Posterior cingulate gyrus (tissue), 11 donors: ENCODE measurements around the gene NSUN2.
"Not testable (repeated sequence)": the region's sequence is repeated elsewhere in the genome, so short reads cannot be mapped to it uniquely, and the experiment has no call there.

Experiments used
- DNase-seq, 10 donors: peaks; one replicate each; pipeline versions ENCODE4 v3.0.0 to v3.0.0-alpha.2; 2020 to 2021; ENCODE audit warnings: mixed read lengths in 3 of 10
- intact Hi-C: fragments of 100-400 bp; cut with DNase I; formaldehyde crosslinking; loops from one replicate; pipeline ENCODE4 v1.15.1; 2023

NSUN2 gene

DNA sequence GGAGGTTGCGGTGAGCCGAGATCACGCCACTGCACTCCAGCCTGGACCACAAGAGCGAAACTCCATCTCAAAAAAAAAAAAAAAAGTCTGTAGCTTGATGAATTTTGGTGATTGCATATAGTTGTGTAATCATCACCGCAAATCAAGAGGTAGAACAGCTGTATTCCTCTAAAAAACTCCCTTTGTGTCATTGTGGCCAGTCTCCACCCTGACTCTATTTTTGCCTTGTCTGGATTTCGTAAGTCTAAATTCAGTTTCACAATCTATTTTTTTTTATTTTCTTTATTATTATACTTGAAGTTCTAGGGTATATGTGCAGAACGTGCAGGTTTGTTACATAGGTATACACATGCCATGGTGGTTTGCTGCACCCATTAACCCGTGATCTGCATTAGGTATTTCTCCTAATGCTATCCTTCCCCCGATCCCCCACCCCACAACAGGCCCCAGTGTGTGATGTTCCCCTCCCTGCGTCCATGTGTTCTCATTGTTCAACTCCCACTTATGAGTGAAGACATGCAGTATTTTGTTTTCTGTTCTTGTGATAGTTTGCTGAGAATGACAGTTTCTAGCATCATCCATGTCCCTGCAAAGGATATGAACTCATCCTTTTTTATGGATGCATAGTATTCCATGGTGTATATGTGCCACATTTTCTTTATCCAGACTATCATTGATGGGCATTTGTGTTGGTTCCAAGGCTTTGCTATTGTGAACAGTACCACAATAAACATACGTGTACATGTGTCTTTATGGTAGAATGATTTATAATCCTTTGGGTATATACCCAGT, 12.9 kb upstream of the NSUN2 start:
- intact Hi-C loops, DNase-seq: not testable (repeated sequence)

DNA sequence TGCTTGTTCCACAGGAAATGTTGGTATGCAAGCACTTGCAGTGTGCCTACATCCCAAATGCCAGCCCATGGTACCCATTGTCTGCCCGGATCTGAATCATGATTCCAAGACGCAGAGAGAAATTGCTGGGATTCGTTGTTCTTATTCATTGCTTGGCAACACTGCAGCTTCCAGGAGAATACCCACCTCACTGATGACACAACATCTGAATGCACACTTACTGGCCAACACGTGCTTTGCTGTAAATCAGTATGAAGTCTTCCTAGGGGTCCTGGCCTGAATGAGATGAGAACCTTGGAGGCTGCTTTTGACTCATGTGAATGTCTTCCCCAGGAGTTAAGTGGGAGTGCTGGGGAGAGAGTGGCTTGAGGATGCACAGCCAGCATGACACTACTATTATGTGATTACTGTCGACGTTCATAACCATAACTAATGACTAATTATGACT, 12.0 kb upstream of the NSUN2 start:
- DNase-seq = no peak
- intact Hi-C loops = no loop called here

DNA sequence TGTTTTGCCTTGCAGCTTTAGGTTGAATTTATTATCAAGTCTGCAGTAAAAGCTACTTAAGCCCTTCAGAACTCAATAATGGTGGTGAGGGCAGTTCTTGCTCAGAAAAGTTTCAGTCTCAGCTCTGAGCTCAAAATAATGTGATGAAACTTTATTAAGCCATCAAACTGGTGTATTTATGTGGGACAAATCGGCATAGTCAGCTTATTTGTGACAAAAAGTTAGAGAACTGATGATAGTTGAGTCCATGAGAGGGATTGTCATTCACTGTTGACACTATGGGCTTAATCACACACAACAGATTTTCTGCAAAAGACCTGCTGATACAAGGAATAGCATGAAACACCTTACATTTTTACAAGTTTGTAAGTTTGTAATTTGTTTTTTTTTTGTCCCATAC, 9.8 kb upstream of the NSUN2 start:
- no peak for DNase-seq
- intact Hi-C loops = no loop called here

DNA sequence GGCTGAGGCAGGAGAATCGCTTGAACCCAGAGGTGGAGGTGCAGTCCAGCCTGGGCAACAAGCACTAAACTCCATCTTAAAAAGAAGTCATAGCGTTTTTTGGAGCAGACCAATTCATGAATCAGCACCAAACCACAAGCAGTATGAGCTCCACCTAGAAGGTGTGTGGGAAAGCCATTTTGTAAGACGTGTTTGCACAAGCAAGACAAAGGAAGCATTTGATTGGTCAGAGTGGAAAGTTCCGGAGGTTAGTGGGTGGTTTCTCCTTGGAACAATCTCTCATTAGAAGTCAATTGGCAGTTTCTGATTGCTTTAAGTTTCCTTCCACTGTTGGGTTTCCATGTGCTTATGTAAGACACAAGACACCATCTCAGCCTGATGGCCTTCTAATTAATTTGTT, 5.4 kb upstream of the NSUN2 start:
- DNase-seq = no peak
- intact Hi-C loops = loop anchor here (10.0 kb wide), 1 partner anchor 107 kb away; no protein-coding TSS in a partner anchor

DNA sequence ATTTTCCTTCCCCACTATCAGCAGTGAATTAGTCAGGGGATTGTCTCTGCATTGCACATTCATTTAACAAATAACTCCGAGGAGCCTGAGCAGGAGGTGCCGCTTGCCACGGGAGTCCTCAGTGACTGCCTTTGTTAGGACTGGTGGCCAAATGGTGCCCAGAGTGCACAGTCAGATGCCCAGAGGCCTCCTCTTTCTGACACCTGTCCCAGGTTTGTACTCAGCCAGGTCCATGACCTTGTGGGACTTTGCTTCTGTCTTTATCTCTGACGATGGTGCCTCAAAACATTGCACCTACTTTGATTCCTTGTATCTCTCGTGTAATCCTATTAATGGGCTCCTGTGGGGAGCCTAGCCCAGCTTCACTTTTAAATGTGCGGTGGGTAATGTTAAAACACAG, 4.7 kb upstream of the NSUN2 start:
- intact Hi-C loops = loop anchor here (10.0 kb wide), 1 partner anchor 107 kb away; no protein-coding TSS in a partner anchor
- DNase-seq = no peak

DNA sequence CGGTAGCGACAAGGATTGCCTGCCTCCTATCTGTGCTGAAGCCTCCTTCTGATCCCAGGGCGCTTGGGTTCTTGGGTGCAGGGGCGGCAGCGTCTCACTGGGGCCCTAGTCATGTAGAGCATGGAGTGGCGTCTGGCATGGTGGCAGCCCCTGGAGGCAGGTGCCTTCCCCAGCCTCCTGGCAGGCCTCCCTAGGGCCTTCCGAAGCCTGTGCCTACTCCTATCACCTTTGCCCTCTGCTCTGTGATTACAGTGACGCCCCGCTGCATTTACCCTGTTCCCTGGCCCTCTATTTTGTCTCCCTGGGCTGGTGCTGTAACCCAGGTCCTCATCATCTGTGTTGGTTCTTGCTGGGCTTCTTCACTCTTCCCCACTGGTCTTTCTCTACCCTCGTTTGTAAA, 4.2 kb upstream of the NSUN2 start:
- no peak for DNase-seq
- intact Hi-C loops = loop anchor here (10.0 kb wide), 1 partner anchor 108 kb away; no protein-coding TSS in a partner anchor

DNA sequence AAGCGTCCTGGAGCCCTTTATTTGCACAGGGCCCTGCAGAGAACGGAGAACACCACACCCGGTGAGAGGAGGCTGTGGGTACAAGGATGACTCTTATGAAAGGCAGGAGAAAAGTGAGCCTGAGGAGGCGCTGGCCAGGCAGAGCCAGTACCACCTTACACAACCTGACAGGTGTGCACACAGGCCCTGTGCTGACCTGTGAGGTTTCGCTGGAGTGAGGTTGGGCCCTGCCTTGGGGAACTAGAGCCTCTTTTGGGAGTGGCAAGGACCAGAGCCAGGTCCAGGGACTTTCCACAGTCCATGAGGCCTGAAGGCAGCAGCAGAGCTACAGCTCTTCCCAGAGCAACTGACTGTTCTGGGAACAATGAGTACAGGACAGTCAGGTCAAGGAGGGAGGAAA, 3.4 kb upstream of the NSUN2 start:
- intact Hi-C loops = loop anchor here (10.0 kb wide), 1 partner anchor 109 kb away; no protein-coding TSS in a partner anchor
- DNase-seq = no peak

DNA sequence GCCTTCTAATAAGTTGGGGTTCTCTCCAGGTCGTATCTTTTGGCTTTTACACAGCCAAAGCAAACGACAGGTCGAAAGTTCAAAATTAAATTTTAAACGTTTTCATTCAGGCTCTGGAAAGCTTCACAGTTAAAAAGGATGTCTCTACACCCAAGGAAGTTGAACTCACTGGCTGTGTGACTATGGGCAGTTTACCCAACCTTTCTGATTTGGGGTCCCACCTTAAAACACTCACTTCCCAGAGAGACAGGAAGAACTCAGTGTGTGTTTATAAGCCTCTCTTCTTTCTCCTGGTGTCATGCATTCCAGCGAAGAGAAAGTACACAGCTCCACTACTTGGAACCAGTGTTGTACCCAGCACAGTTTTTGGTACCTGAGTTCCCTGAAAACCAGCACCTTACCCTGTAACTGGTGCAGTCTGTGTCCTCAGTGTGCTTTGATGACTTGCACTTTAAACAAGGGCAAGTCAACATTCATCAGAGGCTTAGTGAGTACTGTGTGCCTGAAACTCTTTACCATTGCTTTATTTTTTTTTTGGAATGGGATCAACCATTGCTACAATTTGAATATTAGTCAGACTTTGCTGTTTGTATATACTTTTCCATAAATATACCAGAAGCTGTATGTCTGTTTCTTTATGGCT, 2.1 kb upstream of the NSUN2 start:
- intact Hi-C loops = loop anchor here (10.0 kb wide), 1 partner anchor 110 kb away; no protein-coding TSS in a partner anchor
- DNase-seq = no peak

DNA sequence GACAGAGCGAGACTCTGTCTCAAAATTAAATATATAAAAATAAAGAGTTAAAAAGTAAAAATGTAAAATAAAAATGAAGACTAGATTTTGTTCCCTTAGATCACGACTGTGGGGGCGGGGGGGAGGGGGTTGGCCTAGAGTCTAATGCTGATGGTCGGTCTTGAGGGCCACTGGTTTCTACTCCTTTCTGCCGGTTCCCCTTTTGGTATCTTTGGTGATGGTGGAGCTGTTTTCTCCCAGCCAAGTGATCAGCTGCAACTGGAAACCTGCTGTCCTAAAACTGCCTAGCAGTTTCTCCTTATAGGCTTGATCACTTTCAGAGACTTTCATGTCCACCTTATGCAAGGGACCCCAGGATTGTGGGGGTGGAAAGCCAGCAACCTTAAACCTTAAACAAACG, 1.5 kb upstream of the NSUN2 start:
- DNase-seq = no peak
- intact Hi-C loops = loop anchor here (10.0 kb wide), 1 partner anchor 110 kb away; no protein-coding TSS in a partner anchor

DNA sequence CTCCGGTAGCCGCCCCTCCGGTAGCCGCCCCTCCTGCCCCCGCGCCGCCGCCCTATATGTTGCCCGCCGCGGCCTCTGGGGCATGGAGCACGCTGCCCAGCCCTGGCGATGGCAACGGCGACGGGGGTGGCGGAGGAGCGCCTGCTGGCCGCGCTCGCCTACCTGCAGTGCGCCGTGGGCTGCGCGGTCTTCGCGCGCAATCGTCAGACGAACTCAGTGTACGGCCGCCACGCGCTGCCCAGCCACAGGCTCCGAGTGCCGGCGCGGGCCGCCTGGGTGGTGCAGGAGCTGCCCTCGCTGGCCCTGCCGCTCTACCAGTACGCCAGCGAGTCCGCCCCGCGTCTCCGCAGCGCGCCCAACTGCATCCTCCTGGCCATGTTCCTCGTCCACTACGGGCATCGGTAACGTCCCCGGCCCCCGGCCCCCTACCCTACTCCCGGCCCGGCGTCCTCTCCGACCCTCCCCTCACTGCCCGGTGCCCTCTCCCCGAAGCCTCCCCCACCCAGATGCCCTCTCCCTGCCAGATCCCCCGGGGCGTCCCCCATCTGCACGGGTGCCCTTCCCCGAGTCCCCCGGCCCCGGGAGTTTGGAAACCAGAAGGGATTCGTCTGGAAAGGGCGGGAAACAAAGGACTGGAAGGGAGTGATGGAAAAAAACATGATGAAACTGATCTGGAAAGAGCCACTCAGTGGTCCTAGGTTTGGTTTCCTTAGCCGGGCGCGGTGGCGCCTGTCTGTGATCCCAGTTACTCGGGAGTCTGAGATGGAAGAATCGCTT, 813 bp upstream of the NSUN2 start:
- DNase-seq = peak in 5 of 10 donors; percentile 12 to 91 (median 39)
- intact Hi-C loops = loop anchor here (1.0 to 10.0 kb wide), 2 partner anchors 79 to 111 kb away; no protein-coding TSS in a partner anchor

DNA sequence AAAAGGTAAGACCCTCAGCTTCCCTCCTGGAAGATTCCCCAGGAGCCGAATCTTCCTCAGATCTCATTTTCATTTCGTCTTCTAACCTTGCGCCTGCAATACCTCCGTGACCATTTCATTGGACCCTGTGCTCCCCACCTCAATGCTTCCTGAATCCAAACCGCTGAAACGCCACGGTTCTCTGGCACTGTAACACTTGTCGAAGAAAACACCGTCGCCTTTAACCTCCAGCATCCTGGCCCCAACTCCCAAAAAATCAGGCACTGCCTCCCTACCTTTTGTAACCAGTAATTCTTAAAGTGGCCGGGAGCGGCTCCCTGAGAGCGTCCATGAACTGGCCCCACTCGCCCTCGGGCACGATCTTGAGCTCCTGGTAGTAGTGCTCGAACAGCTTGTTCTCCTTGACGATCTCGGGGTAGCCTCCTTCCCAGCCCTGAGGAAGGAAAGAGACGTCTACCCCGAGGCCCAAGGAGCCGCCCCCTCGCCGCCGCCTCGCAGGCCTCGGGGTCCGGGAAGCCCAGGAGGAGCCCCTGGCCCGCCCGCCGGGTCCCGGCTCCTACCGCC, 438 bp downstream of the NSUN2 start:
- intact Hi-C loops = loop anchor here (10.0 kb wide), 1 partner anchor 112 kb away; no protein-coding TSS in a partner anchor
- DNase-seq = peak in 5 of 10 donors; percentile 4 to 87 (median 17)

DNA sequence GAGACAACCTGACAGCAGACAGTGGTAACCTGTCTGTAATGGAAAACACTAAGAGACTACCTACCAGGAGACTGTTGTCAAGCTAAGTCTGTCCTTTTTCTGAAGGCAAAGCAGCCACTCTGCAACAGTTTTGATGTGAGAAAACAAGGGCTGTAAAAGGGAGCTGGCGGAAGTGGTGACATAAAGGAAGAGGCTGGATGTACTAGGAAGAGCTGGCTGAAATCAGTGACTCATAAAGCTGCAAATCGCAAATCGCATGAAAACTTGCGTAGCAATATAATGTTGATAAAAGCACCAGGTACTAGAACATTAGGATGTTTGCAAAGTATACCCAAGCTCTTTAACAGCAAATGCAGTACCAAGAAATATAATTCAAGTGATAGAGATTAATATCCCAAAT, 1.4 kb downstream of the NSUN2 start:
- intact Hi-C loops = loop anchor here (10.0 kb wide), 1 partner anchor 113 kb away; no protein-coding TSS in a partner anchor
- no peak for DNase-seq

DNA sequence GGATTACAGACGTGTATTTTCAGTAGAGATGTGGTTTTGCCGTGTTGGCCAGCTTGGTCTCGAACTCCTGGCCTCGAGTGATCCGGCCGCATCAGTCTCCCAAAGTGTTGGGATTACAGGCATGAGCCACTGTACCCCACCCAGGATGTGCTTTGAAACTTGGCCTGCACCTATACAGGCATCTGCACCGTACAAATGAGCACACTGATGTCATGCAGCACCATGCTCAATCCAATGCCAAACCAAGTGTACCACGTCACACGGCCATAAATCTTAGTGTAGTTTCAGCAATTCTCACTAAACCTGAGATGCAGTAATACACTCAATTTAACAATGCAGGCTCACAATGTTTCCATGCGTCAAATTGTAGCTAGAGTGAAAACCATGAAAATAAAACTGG, 6.3 kb downstream of the NSUN2 start:
- no peak for DNase-seq
- intact Hi-C loops = no loop called here

DNA sequence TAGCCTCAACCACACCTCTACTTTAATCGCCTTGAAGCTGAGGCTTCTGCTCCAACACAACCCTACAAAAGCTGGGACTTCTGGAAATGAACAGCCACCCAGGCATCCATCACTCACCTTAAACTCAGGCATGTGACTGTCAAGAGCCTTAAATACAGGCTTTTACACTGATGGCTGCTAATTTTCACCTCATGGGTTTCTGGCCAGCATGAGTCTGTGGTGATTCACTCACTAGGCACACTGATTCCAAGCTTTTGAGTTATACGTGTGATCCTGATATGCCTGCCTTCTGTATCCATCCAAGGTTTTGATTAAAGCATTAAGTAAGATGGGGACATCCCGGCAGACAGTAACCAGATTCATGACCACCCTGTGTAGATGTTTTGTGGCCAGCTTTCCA, 8.9 kb downstream of the NSUN2 start:
- intact Hi-C loops = no loop called here
- no peak for DNase-seq

DNA sequence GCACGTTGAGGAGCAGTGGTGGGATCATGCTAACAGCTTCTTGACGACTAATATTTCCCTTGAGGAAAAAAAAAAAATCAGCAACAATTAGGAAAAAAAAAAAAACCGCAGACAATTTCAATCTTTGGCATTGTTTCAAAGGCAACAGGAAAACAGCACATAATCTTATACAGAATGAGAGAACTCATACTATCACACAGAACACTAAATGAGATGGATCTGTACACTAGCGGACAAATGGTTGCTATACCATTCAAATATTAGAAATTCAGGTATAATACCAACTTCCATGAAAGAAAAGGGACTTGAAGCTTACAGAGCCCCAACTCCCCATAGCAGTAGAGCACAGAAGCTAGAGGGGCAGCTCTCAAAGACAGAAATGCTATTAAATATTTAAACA, 9.6 kb downstream of the NSUN2 start:
- DNase-seq = no peak
- intact Hi-C loops = no loop called here

DNA sequence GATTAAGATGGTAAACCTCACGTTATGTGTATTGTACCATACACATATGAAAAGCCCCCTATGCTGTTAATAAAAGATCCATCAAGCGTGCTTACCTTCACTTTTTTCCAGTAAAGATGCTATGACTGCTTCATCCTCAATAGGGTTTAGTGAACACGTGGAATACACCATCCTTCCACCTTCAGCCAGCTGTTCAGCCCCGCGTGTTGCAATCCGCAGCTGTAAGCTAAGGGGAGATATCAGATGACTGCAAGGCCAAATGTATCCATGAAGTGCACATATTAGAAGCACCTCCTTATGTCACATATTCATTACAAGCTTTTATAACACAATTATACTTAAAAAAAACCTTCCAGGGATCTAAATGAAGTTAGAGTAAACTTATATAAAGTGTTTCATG, 16.2 kb downstream of the NSUN2 start:
- intact Hi-C loops = no loop called here
- no peak for DNase-seq

DNA sequence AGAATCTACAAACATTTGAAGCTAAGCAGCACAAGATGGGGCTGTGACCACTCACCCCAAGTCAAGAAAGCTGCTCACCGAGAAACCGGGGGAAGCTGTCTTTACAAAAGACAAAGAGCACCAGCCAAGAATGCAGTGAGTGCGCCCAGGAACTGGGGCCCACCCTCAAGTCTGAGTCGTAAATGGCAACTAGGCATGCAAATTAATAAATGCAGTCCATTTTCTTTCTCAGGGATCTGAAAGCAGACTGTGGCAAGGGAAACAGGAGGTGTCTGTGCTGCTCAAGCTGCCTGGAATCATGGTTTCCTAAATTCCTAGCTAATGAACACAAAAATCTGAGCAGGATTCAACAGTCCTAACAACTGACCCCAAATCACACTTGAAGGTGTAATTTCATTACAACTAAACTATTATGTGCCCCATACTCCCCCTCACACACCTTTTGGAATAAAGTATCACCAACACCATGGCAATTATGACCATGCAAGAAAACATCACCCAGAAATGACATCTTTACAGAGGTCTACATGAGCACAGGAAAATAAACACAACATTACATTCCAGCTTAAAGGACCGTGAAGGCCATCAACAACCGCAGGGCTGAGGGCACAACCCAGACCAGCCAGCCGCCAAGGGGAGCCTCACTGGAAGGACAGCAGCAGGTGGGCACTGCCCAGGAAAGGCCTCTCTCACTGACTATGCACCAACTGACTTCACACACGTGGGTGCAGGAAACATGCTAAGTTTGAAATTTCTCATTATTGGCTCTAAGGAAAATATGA, 17.6 kb downstream of the NSUN2 start:
- intact Hi-C loops = no loop called here
- DNase-seq = no peak

DNA sequence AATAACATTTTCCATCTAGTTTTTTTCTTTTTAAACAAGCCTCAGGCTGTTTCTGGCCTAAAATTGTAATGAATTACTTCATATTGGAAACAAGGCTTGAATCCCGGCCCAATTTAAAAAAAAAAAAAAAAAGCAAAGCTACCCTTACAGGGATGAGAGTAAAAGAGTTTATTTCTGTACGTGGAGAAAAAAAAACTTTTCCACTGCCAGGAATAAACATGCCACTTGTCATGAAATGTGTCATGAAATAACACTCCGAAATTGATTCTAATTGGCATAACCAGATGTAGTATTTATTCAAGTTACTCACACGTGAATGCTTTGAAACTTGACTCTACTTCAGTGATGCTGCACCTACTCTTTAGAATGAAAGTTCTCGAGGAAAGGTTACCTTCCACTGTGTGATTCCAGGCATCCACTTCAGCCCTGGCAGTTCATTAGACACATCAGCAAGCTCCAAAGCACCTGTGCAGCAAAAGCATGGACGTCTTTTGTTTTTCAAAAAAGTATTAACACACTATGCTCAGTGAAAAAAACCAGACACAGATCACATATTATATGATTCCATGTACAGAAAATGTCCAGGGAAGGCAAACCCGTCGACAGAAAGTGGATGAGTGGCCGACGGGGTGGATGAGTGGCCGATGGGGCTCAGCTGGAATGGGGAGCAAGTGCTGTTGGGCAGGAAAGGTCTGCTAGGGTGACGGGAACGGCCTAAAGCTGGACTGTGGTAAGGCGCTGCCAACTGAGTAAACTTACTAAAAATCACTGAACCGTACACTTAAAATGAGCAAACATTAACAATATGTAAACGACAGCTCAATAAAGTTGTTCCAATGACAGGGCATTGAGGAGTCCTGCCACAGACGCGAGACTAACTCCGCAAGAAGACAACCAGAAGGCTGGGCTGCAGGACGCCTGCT, 21.2 kb downstream of the NSUN2 start:
- no peak for DNase-seq
- intact Hi-C loops = no loop called here

DNA sequence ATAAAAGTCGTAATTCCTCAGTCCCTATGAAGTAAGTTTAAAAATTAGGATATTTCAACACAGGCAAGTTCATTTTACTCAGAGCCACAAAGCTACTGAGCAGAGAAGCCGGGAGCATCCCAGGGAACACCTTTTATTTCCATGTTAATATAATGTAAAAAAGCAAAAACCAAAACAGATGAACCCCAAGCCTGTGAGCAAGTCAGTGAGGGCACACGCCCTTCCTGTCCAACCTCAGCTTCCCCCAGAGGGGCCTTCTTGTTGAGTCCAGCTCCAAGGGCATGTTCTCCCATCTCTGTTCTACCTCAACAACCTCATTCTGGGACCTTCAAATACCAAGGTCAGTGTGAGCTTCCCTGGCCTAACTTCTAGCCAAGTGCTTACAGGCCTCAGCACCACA, 24.8 kb downstream of the NSUN2 start:
- intact Hi-C loops = no loop called here
- DNase-seq = no peak
